T-helper 2 cell treated with Interferon-gamma antibody and Interleukin-4, amounts not matched to agents 100 ng/mL and 5 ng/mL, for 36 hours (primary cell): Measurements from ENCODE around the gene SYNE3. TPM values are rescaled to one million over a fixed set of nuclear protein-coding genes. Genes with fewer than 3 reads are reported as not detected.

ENCODE experiments used
- intact Hi-C: fragments of 100-400 bp; cut with micrococcal nuclease; formaldehyde crosslinking; loops from one replicate; pipeline ENCODE4 v1.15.1; 2023
- total RNA-seq: library from RNA; stranded (reverse); gene quantifications from 2 replicates; pipeline ENCODE4 v1.2.3, GENCODE V29; 2022

Gene SYNE3
- total RNA-seq, 1 donor from 2014 or later = 52.8 TPM

- intact Hi-C loops = no loop called here
Measured at GRCh38 chr14:95476747-95477146, 39.7 kb downstream of the SYNE3 start.

- intact Hi-C loops = no loop called here
Measured at GRCh38 chr14:95475540-95476240, 40.8 kb downstream of the SYNE3 start.

- intact Hi-C loops = no loop called here
Measured at GRCh38 chr14:95474941-95475340, 41.5 kb downstream of the SYNE3 start.

- intact Hi-C loops = no loop called here
Measured at GRCh38 chr14:95474486-95474885, 42.0 kb downstream of the SYNE3 start.

GRCh38 chr14:95472819-95473251 lies 43.6 kb downstream of the SYNE3 start:
- intact Hi-C loops = no loop called here

- intact Hi-C loops = no loop called here
Measured at GRCh38 chr14:95471476-95471875, 45.0 kb downstream of the SYNE3 start.

GRCh38 chr14:95471016-95471415 lies 45.4 kb downstream of the SYNE3 start:
- intact Hi-C loops = no loop called here

GRCh38 chr14:95469134-95469481 lies 47.3 kb downstream of the SYNE3 start:
- intact Hi-C loops = no loop called here

- intact Hi-C loops = no loop called here
Measured at GRCh38 chr14:95468448-95469133, 47.9 kb downstream of the SYNE3 start.

- intact Hi-C loops = no loop called here
Measured at GRCh38 chr14:95467657-95468056, 48.8 kb downstream of the SYNE3 start.

GRCh38 chr14:95467232-95467631 lies 49.2 kb downstream of the SYNE3 start:
- intact Hi-C loops = no loop called here

Other genes with a start within 250 kb of the SYNE3 start
- 1.0 and 1.5 TPM in 2 replicates for gene CLMN, start 196.7 kb downstream of the SYNE3 start, total RNA-seq
- 37.3 and 39.1 TPM in 2 replicates for gene GLRX5, start 18.4 kb upstream of the SYNE3 start, total RNA-seq
- gene TCL1B, start 169.8 kb upstream of the SYNE3 start, total RNA-seq = not detected in 2 replicates
- gene TCL1A, start 197.5 kb upstream of the SYNE3 start, total RNA-seq = not detected in 2 replicates